ENCODE data around the gene KAT6B.

KAT6B gene

GRCh38 chr10:74976565-74976964 lies 150.2 kb downstream of the KAT6B start:
- H3K4me3 ChIP-seq (ENCODE audit: low read depth, low read length) = peak overlapping the region; percentile 38; the same call in 1 of the 2 replicates
- no peak for DNase-seq (ENCODE audit: low read depth)
- TF ChIP-seq, protein P1, sequence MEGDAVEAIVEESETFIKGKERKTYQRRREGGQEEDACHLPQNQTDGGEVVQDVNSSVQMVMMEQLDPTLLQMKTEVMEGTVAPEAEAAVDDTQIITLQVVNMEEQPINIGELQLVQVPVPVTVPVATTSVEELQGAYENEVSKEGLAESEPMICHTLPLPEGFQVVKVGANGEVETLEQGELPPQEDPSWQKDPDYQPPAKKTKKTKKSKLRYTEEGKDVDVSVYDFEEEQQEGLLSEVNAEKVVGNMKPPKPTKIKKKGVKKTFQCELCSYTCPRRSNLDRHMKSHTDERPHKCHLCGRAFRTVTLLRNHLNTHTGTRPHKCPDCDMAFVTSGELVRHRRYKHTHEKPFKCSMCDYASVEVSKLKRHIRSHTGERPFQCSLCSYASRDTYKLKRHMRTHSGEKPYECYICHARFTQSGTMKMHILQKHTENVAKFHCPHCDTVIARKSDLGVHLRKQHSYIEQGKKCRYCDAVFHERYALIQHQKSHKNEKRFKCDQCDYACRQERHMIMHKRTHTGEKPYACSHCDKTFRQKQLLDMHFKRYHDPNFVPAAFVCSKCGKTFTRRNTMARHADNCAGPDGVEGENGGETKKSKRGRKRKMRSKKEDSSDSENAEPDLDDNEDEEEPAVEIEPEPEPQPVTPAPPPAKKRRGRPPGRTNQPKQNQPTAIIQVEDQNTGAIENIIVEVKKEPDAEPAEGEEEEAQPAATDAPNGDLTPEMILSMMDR (IDR thresholded peaks at IDR 0.05; ENCODE audit: low read depth, low read length, missing control alignments) = peak; percentile 48

DNA sequence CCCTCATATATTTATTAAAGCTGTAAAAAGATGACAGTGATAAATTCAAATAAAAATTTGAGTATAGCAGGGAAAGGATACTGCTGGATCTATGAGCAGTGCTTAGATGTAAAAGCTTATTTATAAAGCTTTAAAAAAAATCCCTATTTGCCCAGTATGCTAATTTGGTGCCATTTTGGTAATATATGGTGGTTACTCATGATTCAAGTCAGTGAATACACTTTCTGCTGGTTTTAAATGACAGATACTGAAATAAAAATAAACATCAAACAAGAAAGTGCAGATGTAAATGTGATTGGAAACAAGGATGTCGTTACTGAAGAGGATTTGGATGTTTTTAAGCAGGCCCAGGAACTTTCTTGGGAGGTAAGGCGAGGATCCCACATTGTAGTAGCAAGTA lies 150.7 kb downstream of the KAT6B start:
- H3K4me3 ChIP-seq (ENCODE audit: low read depth, low read length) = peak overlapping the region; percentile 21; the same call in 1 of the 2 replicates
- TF ChIP-seq, protein P1 (IDR thresholded peaks at IDR 0.05; ENCODE audit: low read depth, low read length, missing control alignments) = no peak
- no peak for DNase-seq (ENCODE audit: low read depth)

DNA sequence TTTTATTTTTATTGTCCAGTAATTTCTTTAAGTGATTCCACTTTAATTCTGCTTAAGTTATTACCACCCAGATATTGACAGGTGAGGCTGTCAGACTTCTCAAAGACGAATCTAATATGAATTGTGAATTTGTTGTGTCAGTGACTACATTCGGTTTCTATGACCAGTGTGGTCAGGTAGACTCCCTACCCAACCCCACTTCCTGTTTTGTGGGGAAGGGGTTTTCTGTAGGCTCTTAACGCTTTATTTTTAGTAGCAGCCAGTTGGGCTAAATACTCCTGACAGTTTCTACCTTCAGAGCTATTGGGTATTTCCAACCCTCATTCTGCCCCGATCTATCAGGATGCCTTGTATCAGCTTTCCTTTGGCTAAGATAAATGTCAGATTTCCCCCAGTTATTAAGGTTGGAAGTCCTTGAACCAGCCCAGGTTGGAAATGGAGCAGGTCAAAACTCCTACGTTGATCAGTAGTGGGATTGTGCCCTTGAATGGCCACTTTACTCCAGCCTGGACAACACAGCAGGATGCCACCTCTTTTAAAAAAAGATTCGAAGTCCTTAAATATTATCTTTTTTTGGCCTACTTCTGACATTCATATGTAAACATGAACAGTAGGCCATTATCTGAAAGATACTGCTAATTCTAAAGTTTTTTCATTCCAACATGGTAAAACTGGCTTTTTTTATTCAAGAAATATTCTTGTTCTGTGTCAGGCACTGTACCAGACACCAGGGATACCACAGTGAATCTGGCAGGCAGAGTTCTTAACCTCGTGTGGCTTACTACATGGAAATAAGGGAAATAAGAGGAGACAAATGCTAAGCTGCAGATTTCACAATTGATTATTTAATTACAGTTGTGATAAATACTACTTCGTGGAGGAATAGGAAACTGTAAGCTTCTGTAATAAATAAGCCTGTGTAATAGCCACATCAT lies 151.8 kb downstream of the KAT6B start:
- peak; percentile 82 for DNase-seq (ENCODE audit: low read depth)
- TF ChIP-seq, protein P1 (IDR thresholded peaks at IDR 0.05; ENCODE audit: low read depth, low read length, missing control alignments) = no peak
- no peak overlapping the region for H3K4me3 ChIP-seq (ENCODE audit: low read depth, low read length)

DNA sequence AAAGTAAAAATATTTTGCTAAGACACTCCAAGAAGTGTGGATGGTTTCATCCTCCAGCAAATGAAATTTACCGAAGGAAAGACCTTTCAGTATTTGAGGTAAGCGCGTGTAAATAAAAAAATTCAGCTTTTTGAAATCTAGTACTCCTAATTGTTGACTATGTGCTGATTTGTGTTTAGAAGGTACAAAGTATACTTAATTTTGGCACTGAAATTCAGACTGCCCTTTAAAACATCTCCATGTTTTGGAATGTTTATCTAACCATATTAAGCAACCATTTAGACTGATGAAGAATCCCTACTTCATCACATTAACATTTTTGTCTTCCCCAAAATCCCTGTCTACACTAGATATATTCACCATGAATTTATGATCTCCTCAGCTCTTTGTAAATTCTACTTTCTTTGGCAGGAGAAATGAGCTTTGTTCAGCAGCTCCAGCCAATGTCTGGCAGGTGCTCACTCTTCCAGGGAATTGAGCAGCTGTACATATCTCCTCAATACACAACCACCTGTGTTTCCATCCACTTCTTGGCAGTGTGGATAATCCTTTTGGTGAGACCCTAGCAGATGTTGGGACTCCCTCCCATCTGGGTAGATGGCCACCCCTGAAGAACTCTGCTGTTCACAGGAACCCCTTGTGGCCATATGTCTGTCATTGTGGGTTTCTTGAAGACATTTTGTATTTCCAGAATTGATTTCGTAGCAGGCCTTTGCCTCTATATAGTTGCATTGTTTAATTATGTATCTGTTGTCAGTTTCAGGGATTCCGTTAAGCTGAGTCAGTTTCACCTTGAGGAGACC lies 155.6 kb downstream of the KAT6B start:
- DNase-seq (ENCODE audit: low read depth) = no peak
- TF ChIP-seq, protein P1 (IDR thresholded peaks at IDR 0.05; ENCODE audit: low read depth, low read length, missing control alignments) = peak; percentile 36
- no peak overlapping the region for H3K4me3 ChIP-seq (ENCODE audit: low read depth, low read length)

GRCh38 chr10:74982634-74982982 lies 156.2 kb downstream of the KAT6B start:
- DNase-seq (ENCODE audit: low read depth) = no peak
- TF ChIP-seq, protein P1 (IDR thresholded peaks at IDR 0.05; ENCODE audit: low read depth, low read length, missing control alignments) = peak; percentile 0
- H3K4me3 ChIP-seq (ENCODE audit: low read depth, low read length) = no peak overlapping the region

- TF ChIP-seq, protein P1 (IDR thresholded peaks at IDR 0.05; ENCODE audit: low read depth, low read length, missing control alignments) = no peak
- H3K4me3 ChIP-seq (ENCODE audit: low read depth, low read length) = no peak overlapping the region
- DNase-seq (ENCODE audit: low read depth) = no peak
These were observed 157.0 kb downstream of the KAT6B start for GRCh38 chr10:74983383-74983782.

All from GM12864 (cell line).